Kidney epithelial cell (primary cell): ENCODE data around the gene XPC. TPM values are rescaled to one million over a fixed set of nuclear protein-coding genes. Genes with fewer than 3 reads are reported as not detected.

Experiments
- DNase-seq: peaks from one replicate; pipeline ENCODE4 v3.0.0-alpha.2; 2010; ENCODE audit warnings: low read depth
- H3K27me3 ChIP-seq: 2 replicates; pipeline ENCODE4 v1.6.0; 2011; ENCODE audit warnings: low read length; ENCODE audit not compliant: control insufficient read depth, insufficient read depth
- H3K36me3 ChIP-seq: 2 replicates; pipeline ENCODE4 v1.5.1; 2011; ENCODE audit warnings: low read length; ENCODE audit not compliant: control insufficient read depth, insufficient read depth
- H3K4me3 ChIP-seq: 2 replicates; pipeline ENCODE4 v1.5.1; 2011; ENCODE audit warnings: low read depth, mild to moderate bottlenecking, control low read depth, low read length
- total RNA-seq: library from RNA; depleted of rRNA; stranded (reverse); fragments of >200 nt; gene quantifications from 2 replicates; pipeline ENCODE4 v1.2.3, GENCODE V29; 2015
- TF ChIP-seq, protein P1 (sequence below): IDR thresholded peaks from 2 replicates; pipeline ENCODE4 v1.5.1; 2011; ENCODE audit warnings: mild to moderate bottlenecking, moderate library complexity, low read length, control low read depth, inconsistent platforms; ENCODE audit not compliant: insufficient read depth, poor library complexity, severe bottlenecking

XPC gene
- total RNA-seq, 1 donor from 2014 or later = 34.9 TPM

DNA sequence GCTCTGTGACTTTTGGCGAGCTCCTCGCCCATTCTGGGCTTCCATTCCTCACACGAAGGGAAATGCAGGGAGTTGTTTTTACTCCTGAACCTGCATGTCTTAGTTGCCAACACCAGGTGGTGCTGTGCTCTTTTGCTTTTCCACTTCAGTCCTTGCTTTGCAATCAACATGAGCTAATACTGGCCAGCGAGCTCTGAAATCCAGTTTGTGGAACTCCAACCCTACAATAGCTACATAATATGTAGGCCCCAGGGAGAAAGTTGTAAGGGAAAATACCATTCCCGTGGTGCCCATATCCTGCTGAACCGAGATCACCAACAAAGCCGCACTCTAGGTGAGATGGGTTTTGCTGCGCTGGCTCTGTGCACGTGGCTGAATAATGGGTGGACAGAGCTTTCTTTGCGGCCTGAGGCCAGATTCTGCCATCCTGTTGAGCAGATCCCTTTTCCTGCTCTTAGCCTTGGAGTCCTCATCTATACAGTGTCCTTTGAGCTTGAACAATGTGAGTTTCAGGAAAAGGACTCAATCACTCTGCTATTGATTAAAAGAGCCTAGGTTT lies 25.2 kb upstream of the XPC start:
- DNase-seq = peak; percentile 48
- H3K4me3 ChIP-seq = no peak overlapping the region
- H3K36me3 ChIP-seq = no peaks in the 10 kb centered on the region
- TF ChIP-seq, protein P1, sequence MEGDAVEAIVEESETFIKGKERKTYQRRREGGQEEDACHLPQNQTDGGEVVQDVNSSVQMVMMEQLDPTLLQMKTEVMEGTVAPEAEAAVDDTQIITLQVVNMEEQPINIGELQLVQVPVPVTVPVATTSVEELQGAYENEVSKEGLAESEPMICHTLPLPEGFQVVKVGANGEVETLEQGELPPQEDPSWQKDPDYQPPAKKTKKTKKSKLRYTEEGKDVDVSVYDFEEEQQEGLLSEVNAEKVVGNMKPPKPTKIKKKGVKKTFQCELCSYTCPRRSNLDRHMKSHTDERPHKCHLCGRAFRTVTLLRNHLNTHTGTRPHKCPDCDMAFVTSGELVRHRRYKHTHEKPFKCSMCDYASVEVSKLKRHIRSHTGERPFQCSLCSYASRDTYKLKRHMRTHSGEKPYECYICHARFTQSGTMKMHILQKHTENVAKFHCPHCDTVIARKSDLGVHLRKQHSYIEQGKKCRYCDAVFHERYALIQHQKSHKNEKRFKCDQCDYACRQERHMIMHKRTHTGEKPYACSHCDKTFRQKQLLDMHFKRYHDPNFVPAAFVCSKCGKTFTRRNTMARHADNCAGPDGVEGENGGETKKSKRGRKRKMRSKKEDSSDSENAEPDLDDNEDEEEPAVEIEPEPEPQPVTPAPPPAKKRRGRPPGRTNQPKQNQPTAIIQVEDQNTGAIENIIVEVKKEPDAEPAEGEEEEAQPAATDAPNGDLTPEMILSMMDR = peak; percentile 85
- no peaks in the 10 kb centered on the region for H3K27me3 ChIP-seq

DNA sequence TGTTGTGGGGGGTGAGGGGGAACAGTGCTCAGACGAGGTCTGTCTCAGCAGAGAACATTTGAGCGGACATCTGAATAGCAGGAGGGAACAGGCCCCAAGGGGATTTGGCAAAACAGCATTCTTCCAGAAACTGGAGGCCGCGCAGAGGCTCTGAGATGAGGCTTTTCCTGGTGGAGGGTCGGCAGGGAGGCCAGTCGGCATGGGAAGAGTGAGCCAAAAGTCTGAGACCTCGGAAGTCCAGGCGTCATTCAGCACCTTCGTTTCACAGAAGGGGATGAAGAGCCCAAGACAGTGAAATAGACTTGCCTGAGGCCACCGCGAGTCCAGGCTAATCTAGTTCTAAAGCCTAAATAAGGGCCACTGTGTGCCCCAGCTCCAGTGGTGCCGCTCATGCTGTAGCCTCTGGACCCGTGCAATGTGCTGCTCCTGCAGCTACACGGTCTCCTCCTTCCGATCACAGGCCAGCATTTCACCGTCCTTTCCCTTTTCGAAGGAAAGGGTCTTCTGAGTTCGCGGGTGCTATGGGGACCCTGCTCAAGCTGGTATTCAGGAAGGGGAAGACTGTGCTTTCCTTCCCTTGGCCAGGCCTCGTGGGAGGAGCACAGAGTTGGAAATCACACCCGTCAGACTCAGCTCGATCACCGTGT lies 24.6 kb upstream of the XPC start:
- no peaks in the 10 kb centered on the region for H3K27me3 ChIP-seq
- TF ChIP-seq, protein P1 = no peak
- DNase-seq = no peak
- H3K4me3 ChIP-seq = no peak overlapping the region
- H3K36me3 ChIP-seq = no peaks in the 10 kb centered on the region

DNA sequence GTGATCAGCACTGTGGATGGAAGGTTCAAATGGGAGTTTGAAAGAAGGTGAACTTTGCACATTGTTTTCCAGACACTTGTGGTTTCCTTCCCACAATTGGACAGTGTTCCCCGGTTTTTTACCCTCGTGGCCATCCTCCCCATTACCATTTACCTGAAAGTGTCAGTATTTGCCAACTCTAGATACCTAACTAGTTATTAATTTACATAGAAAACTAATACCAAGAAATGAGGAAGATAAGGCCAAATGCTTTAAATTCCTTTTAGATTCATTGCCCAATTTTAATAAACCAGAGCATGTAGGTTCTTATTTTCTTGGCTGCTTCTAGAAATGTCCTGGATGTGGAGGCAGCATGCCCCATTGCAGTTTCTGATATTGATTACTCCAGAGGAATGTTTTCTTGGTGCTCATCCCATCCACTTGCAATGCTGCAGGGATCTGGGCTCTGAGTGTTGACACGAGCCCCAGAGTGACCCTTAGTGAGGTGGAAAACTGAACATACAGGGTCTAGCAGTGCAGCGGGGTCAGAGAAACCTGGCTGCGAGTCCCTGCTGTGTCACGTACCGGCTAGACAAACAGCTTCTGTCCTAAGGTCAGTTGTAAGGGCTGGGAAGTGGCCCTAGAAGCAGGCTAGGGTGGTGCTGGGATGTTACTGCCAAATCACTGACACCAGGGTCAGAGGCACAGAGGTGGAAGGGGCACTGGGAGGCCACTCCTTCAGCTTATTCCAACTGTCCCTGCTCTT lies 23.7 kb upstream of the XPC start:
- H3K4me3 ChIP-seq = no peak overlapping the region
- DNase-seq = no peak
- TF ChIP-seq, protein P1 = no peak
- no peaks in the 10 kb centered on the region for H3K27me3 ChIP-seq
- no peaks in the 10 kb centered on the region for H3K36me3 ChIP-seq

DNA sequence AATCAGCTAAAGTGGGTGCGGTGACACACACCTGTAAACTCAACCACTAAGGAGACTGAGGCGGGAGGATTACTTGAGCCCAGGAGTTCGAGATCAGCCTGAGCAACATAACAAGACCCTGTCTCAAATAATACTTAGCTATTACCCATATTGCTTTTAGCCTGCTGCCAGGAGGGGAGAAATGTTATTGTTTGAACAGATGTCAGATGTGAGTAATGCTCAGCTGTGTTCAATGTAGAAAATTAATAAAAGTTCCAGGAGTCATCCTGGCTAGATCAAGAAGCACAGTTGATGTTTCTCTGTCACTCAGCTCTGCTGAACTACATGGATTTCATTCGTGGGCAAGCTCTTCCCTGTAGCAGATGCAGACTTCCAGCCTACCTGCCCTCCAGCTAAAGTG lies 22.4 kb upstream of the XPC start:
- no peaks in the 10 kb centered on the region for H3K36me3 ChIP-seq
- no peak overlapping the region for H3K4me3 ChIP-seq
- H3K27me3 ChIP-seq = no peaks in the 10 kb centered on the region
- DNase-seq = no peak
- TF ChIP-seq, protein P1 = no peak

DNA sequence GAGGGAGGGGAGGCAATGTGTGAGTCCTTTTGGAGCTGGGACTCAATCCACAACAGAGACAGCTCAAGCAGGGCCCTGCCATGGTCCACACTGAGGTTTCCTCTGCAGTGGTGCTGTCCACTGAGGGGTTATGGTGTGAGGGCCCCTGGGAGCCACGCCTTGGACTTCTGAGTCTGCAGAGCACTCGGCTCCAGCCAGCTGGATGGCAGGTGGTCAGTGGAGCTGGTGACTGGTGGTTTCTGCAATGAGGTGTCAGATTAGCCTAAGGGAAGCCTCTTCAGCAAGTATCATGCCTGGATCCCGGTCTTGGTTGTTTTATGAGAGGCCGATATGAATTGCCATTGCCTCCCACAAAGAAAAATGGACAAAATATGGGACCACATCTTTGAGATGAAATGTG lies 21.9 kb upstream of the XPC start:
- Histone ChIP-seq H3K36me3 (no peaks in the 10 kb centered on the region), H3K4me3 (no peak overlapping the region), H3K27me3 (no peaks in the 10 kb centered on the region)
- DNase-seq = no peak
- TF ChIP-seq, protein P1 = no peak
